Keratinocyte (primary cell): ENCODE data around the gene CACNA2D4. TPM values are rescaled to one million over a fixed set of nuclear protein-coding genes. Genes with fewer than 3 reads are reported as not detected.

Source experiments
- DNase-seq: peaks from one replicate; pipeline ENCODE4 v3.0.0-alpha.2; 2011; ENCODE audit warnings: low read depth, missing footprints, low spot score
- FAIRE-seq: peaks from 2 replicates; lab custom pipeline; 2011; peaks lifted over from hg19 to GRCh38; lab: Jason Lieb, UNC
- H2AFZ ChIP-seq: 2 replicates; pipeline ENCODE4 v1.6.0; 2012; ENCODE audit warnings: low read length, control low read depth, inconsistent platforms; ENCODE audit not compliant: control insufficient read depth
- H3K27ac ChIP-seq: 2 replicates; pipeline ENCODE4 v1.5.1; 2011; ENCODE audit warnings: low read length; ENCODE audit not compliant: control insufficient read depth, insufficient read depth
- H3K27me3 ChIP-seq: 3 replicates; pipeline ENCODE4 v1.6.0; 2011; ENCODE audit warnings: low read length; ENCODE audit not compliant: control insufficient read depth, insufficient read depth; ENCODE audit errors: extremely low read depth
- H3K36me3 ChIP-seq, 2 experiments: 2 replicates in 1 of 2; 3 replicates in 1 of 2; pipeline ENCODE4 v1.5.1; 2011; ENCODE audit warnings: low read length in 2 of 2, mild to moderate bottlenecking in 1 of 2; ENCODE audit not compliant: control insufficient read depth in 2 of 2, insufficient read depth in 2 of 2; ENCODE audit errors: extremely low read depth in 1 of 2
- H3K4me1 ChIP-seq: 3 replicates; pipeline ENCODE4 v1.5.1; 2011; ENCODE audit warnings: low read length; ENCODE audit not compliant: control insufficient read depth, insufficient read depth; ENCODE audit errors: extremely low read depth
- H3K4me2 ChIP-seq: 3 replicates; pipeline ENCODE4 v1.6.0; 2011; ENCODE audit warnings: low read depth, low read length; ENCODE audit not compliant: control insufficient read depth, insufficient read depth; ENCODE audit errors: extremely low read depth
- H3K4me3 ChIP-seq, 3 experiments: fragments of 200-600 bp in 1 of 3; sonication (generic) in 1 of 3; 2 replicates in 2 of 3; 3 replicates in 1 of 3; pipeline ENCODE4 v1.5.1; 2011 to 2016; ENCODE audit warnings: low read length in 3 of 3, mild to moderate bottlenecking in 3 of 3, control low read depth in 2 of 3, inconsistent platforms in 1 of 3, low read depth in 1 of 3, mixed read lengths in 1 of 3, mixed run types in 1 of 3, moderate library complexity in 1 of 3; ENCODE audit not compliant: control insufficient read depth in 2 of 3, insufficient read depth in 2 of 3; ENCODE audit errors: extremely low read depth in 1 of 3
- H3K79me2 ChIP-seq: 2 replicates; pipeline ENCODE4 v1.6.0; 2012; ENCODE audit warnings: low read length; ENCODE audit not compliant: control insufficient read depth, insufficient read depth
- H3K9ac ChIP-seq: 3 replicates; pipeline ENCODE4 v1.6.0; 2011; ENCODE audit warnings: low read length; ENCODE audit not compliant: control insufficient read depth, insufficient read depth; ENCODE audit errors: extremely low read depth
- H3K9me1 ChIP-seq: 3 replicates; pipeline ENCODE4 v1.6.0; 2011; ENCODE audit warnings: low read length; ENCODE audit not compliant: control insufficient read depth, insufficient read depth; ENCODE audit errors: extremely low read depth
- H3K9me3 ChIP-seq: 2 replicates; pipeline ENCODE4 v1.5.1; 2012; ENCODE audit warnings: low read depth, low read length; ENCODE audit not compliant: control insufficient read depth
- H4K20me1 ChIP-seq: 3 replicates; pipeline ENCODE4 v1.6.0; 2011; ENCODE audit warnings: low read length; ENCODE audit not compliant: control insufficient read depth, insufficient read depth; ENCODE audit errors: extremely low read depth
- CTCF ChIP-seq, 3 experiments: IDR thresholded peaks in 1 of 3; conservative IDR thresholded peaks in 1 of 3; optimal IDR thresholded peaks in 1 of 3; 2 replicates in 2 of 3; 3 replicates in 1 of 3; pipeline versions ENCODE3 to v1.5.1; 2011; ENCODE audit warnings: low read length in 3 of 3, mild to moderate bottlenecking in 3 of 3, moderate library complexity in 2 of 3, control low read depth in 1 of 3, inconsistent platforms in 1 of 3; ENCODE audit not compliant: insufficient read depth in 2 of 3; ENCODE audit errors: extremely low read depth in 1 of 3
- EZH2 ChIP-seq: IDR thresholded peaks from one replicate; pipeline ENCODE4 v1.6.1; 2012; ENCODE audit warnings: inconsistent platforms, mild to moderate bottlenecking, low read length, moderate library complexity
- dilution Hi-C: fragments of 300-500 bp; cut with MboI; formaldehyde crosslinking; loops from one replicate; pipeline ENCODE4 v1.7.0; 2020; ENCODE audit warnings: low sequenced_read_pairs; ENCODE audit not compliant: extremely low pct_ligation_motif_present
- polyA plus RNA-seq, 5 experiments: library from polyadenylated mRNA; depleted of rRNA in 3 of 5; stranded (reverse) in 3 of 5; stranded (forward) in 1 of 5; unstranded in 1 of 5; fragments of >200 nt; gene quantifications; 1 replicate in 1 of 5; 2 replicates in 3 of 5; 3 replicates in 1 of 5; pipeline versions ENCODE4 v1.2.1 to v1.2.3, GENCODE V29; 2011 to 2012; ENCODE audit warnings: missing spikeins in 2 of 5, low read depth in 1 of 5, low replicate concordance in 1 of 5

The CACNA2D4 gene
- polyA plus RNA-seq, 1 donor (not counting 4 experiments of a cell fraction or from before 2014, with no cell fraction given), result 0.09 TPM

- H3K9ac ChIP-seq, result no peak overlapping the region
- H3K9me3 ChIP-seq, result no peaks in the 10 kb centered on the region
- H2AFZ ChIP-seq, result no peak overlapping the region
- no peak overlapping the region for H3K4me2 ChIP-seq
- DNase-seq (no peak), FAIRE-seq (no peak)
- dilution Hi-C loops, result no loop called here
- H4K20me1 ChIP-seq, result no peaks in the 10 kb centered on the region
- H3K79me2 ChIP-seq, result no peaks in the 10 kb centered on the region
- no peak overlapping the region for H3K27ac ChIP-seq
- H3K36me3 ChIP-seq, result no peaks in the 10 kb centered on the region
- H3K4me1 ChIP-seq, result no peaks in the 10 kb centered on the region
- H3K9me1 ChIP-seq, result no peaks in the 10 kb centered on the region
- H3K4me3 ChIP-seq, result no peak overlapping the region
- peaks cover 47% of the 10 kb centered on the region for H3K27me3 ChIP-seq
- TF ChIP-seq EZH2 (no peak), CTCF (optimal IDR thresholded peaks at IDR 0.05 in 1 of 3, IDR thresholded peaks at IDR 0.05 in 1 of 3, conservative IDR thresholded peaks at IDR 0.05 in 1 of 3; ENCODE audit: extremely low read depth in 1 of 3, insufficient read depth in 2 of 3, low read length in 3 of 3) (no peak)
Observed at GRCh38 chr12:1919763-1920162, 1.3 kb upstream of the CACNA2D4 start.

GRCh38 chr12:1919284-1919683 lies 832 bp upstream of the CACNA2D4 start:
- no peak for FAIRE-seq
- Histone ChIP-seq H3K27me3 (peaks cover 43% of the 10 kb centered on the region), H3K79me2 (no peaks in the 10 kb centered on the region), H3K4me2 (no peak overlapping the region), H3K9me1 (no peaks in the 10 kb centered on the region), H3K4me3 (no peak overlapping the region), H4K20me1 (no peaks in the 10 kb centered on the region), H3K9me3 (no peaks in the 10 kb centered on the region), H3K36me3 (no peaks in the 10 kb centered on the region), H3K27ac (no peak overlapping the region), H2AFZ (no peak overlapping the region), H3K4me1 (no peaks in the 10 kb centered on the region), H3K9ac (no peak overlapping the region)
- no peak for TF ChIP-seq EZH2
- no peak for TF ChIP-seq CTCF (optimal IDR thresholded peaks at IDR 0.05 in 1 of 3, IDR thresholded peaks at IDR 0.05 in 1 of 3, conservative IDR thresholded peaks at IDR 0.05 in 1 of 3; ENCODE audit: extremely low read depth in 1 of 3, insufficient read depth in 2 of 3, low read length in 3 of 3)
- no peak for DNase-seq
- dilution Hi-C loops, result no loop called here
